GM23338 (cell line): ENCODE data around the gene ZBTB3. TPM values are rescaled to one million over a fixed set of nuclear protein-coding genes. Genes with fewer than 3 reads are reported as not detected.

Experiments
- ATAC-seq: fragments of 200-7000 bp; cut with Tn5 transposase; 3 replicates; pipeline ENCODE4 v1.9.1; 2020
- DNase-seq: peaks from one replicate; pipeline ENCODE4 v3.0.0-alpha.2; 2015; ENCODE audit warnings: low spot score
- H2AFZ ChIP-seq: fragments of 200-600 bp; sonication (generic); 2 replicates; pipeline ENCODE4 v1.8.0; 2016; ENCODE audit warnings: antibody characterized with exemption, mild to moderate bottlenecking, moderate library complexity
- H3F3A ChIP-seq: fragments of 200-600 bp; sonication (generic); replicated peaks from 2 replicates; pipeline ENCODE4 v1.8.0; 2017; ENCODE audit warnings: antibody characterized with exemption, mixed run types, low read depth
- H3K27ac ChIP-seq: fragments of 200-600 bp; sonication (generic); 2 replicates; pipeline ENCODE4 v1.6.1; 2016; ENCODE audit warnings: low read depth
- H3K27me3 ChIP-seq: fragments of 200-600 bp; sonication (generic); 2 replicates; pipeline ENCODE4 v1.8.0; 2016; ENCODE audit warnings: mild to moderate bottlenecking, mixed run types, moderate library complexity; ENCODE audit not compliant: insufficient read depth
- H3K36me3 ChIP-seq: fragments of 200-600 bp; sonication (generic); 2 replicates; pipeline ENCODE4 v1.8.0; 2016; ENCODE audit warnings: mild to moderate bottlenecking; ENCODE audit not compliant: insufficient read depth
- H3K4me1 ChIP-seq: fragments of 200-600 bp; sonication (generic); 2 replicates; pipeline ENCODE4 v1.8.0; 2016; ENCODE audit warnings: mild to moderate bottlenecking, moderate library complexity; ENCODE audit not compliant: insufficient read depth
- H3K4me2 ChIP-seq: fragments of 200-600 bp; sonication (generic); 2 replicates; pipeline ENCODE4 v1.7.1; 2017; ENCODE audit warnings: mixed run types
- H3K4me3 ChIP-seq: fragments of 200-600 bp; sonication (generic); 2 replicates; pipeline ENCODE4 v1.6.1; 2016; ENCODE audit warnings: mixed run types
- H3K79me2 ChIP-seq: fragments of 200-600 bp; sonication (generic); replicated peaks from 2 replicates; pipeline ENCODE4 v1.8.0; 2017; ENCODE audit warnings: mild to moderate bottlenecking; ENCODE audit not compliant: insufficient read depth
- H3K9me2 ChIP-seq: fragments of 200-600 bp; sonication (generic); 2 replicates; pipeline ENCODE4 v1.8.0; 2017; ENCODE audit not compliant: insufficient read depth
- H4K20me1 ChIP-seq: fragments of 200-600 bp; sonication (generic); replicated peaks from 2 replicates; pipeline ENCODE4 v1.8.0; 2017; ENCODE audit warnings: mild to moderate bottlenecking; ENCODE audit not compliant: insufficient read depth
- H3K27ac Mint-ChIP-seq: 2 replicates; pipeline ENCODE4 v1.8.0; 2020; ENCODE audit warnings: inconsistent platforms, mild to moderate bottlenecking, moderate library complexity, mixed read lengths
- H3K27me3 Mint-ChIP-seq: 3 replicates; pipeline ENCODE4 v1.8.0; 2022; ENCODE audit warnings: low read depth, mild to moderate bottlenecking, moderate library complexity, mixed read lengths, inconsistent platforms; ENCODE audit not compliant: insufficient read depth, poor library complexity
- H3K36me3 Mint-ChIP-seq: 3 replicates; pipeline ENCODE4 v1.8.0; 2021; ENCODE audit warnings: low read depth, mild to moderate bottlenecking, inconsistent platforms, moderate library complexity, mixed read lengths
- H3K4me1 Mint-ChIP-seq: 3 replicates; pipeline ENCODE4 v1.8.0; 2020; ENCODE audit warnings: mild to moderate bottlenecking, inconsistent platforms, mixed read lengths
- H3K4me3 Mint-ChIP-seq: 3 replicates; pipeline ENCODE4 v1.8.0; 2021; ENCODE audit warnings: moderate library complexity, mild to moderate bottlenecking, inconsistent platforms, mixed read lengths
- H3K9me3 Mint-ChIP-seq: 3 replicates; pipeline ENCODE4 v1.8.0; 2020; ENCODE audit warnings: moderate library complexity, mild to moderate bottlenecking, inconsistent platforms, mixed read lengths
- CREB1 ChIP-seq: fragments of 250-450 bp; sonication (Bioruptor Pico); IDR thresholded peaks from 2 replicates; pipeline ENCODE4 v1.5.0; 2020; ENCODE audit warnings: low read depth, mild to moderate bottlenecking, moderate library complexity
- CTCF ChIP-seq, 2 experiments: fragments of 200-600 bp in 1 of 2; sonication (generic) in 1 of 2; conservative IDR thresholded peaks; 2 replicates each; pipeline versions ENCODE4 v1.5.1 to v1.6.1; 2016 to 2017; ENCODE audit warnings: antibody characterized with exemption in 2 of 2, low read depth in 2 of 2, mild to moderate bottlenecking in 2 of 2, moderate library complexity in 1 of 2
- ETS1 ChIP-seq: IDR thresholded peaks from 2 replicates; pipeline ENCODE4 v1.6.1; 2016; ENCODE audit warnings: antibody characterized with exemption
- EZH2 ChIP-seq: fragments of 200-600 bp; sonication (generic); IDR thresholded peaks from one replicate; pipeline ENCODE4 v1.8.0; 2017; ENCODE audit warnings: antibody characterized with exemption, mild to moderate bottlenecking, low read depth; ENCODE audit not compliant: unreplicated experiment
- EZH2phosphoT487 ChIP-seq: fragments of 200-600 bp; sonication (generic); IDR thresholded peaks from one replicate; pipeline ENCODE4 v1.8.1; 2018; ENCODE audit warnings: antibody characterized with exemption; ENCODE audit not compliant: unreplicated experiment
- JUNB ChIP-seq: IDR thresholded peaks from one replicate; pipeline ENCODE4 v1.6.1; 2016; ENCODE audit warnings: antibody characterized with exemption; ENCODE audit not compliant: unreplicated experiment
- NANOG ChIP-seq: IDR thresholded peaks from 2 replicates; pipeline ENCODE4 v1.6.1; 2016; ENCODE audit warnings: antibody characterized with exemption, borderline replicate concordance
- POLR2AphosphoS5 ChIP-seq: IDR thresholded peaks from 2 replicates; pipeline ENCODE4 v1.6.1; 2016; ENCODE audit warnings: antibody characterized with exemption, low read depth
- STAT1 ChIP-seq: IDR thresholded peaks from one replicate; pipeline ENCODE4 v1.6.1; 2016; ENCODE audit warnings: antibody characterized with exemption; ENCODE audit not compliant: unreplicated experiment
- ZNF114 ChIP-seq: fragments of 250-450 bp; sonication (Bioruptor Pico); IDR thresholded peaks from 2 replicates; pipeline ENCODE4 v1.5.0; 2020; ENCODE audit warnings: mild to moderate bottlenecking, moderate library complexity
- ZNF331 ChIP-seq: fragments of 250-450 bp; sonication (Bioruptor Pico); IDR thresholded peaks from 2 replicates; pipeline ENCODE4 v1.5.0; 2020; ENCODE audit warnings: low read depth, mild to moderate bottlenecking, moderate library complexity
- polyA plus RNA-seq: library from polyadenylated mRNA; unstranded; fragments of >200 nt; fragmentation: Nextera tagmentation; extraction: Ambion mirVana; gene quantifications from 2 replicates; pipeline ENCODE4 v1.2.1, GENCODE V29; 2016
- total RNA-seq: library from RNA; depleted of rRNA; stranded (reverse); fragments of >200 nt; shearing (Covaris generic); gene quantifications from 2 replicates; pipeline ENCODE4 v1.2.3, GENCODE V29; 2014
- TF ChIP-seq, protein P1 (sequence below): IDR thresholded peaks from one replicate; pipeline ENCODE4 v1.6.1; 2018; ENCODE audit warnings: antibody characterized with exemption; ENCODE audit not compliant: unreplicated experiment

ZBTB3 gene
- total and polyA plus RNA-seq, 2 experiments from 2014 or later = 47.8 to 82.6 TPM

DNA sequence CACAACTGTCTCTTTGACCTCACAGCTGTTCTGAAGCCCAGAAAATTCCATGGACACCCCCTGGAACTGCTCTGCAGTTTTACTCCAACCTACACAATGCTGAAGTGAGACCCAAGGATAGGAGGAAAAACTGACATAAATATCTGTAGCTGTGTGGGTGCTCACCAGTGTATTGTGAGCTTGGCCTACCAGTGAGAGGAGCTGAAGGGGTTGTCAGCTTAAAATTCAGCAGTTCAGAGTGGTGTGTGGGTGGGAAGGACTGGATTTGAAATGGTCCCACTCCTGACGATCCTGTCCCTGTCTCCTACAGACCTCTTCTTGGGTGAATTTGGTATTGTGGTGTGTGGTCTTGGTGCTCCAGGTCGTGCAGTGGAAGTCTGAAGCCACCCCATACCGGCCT, 35.6 kb upstream of the ZBTB3 start (continued):
- TF ChIP-seq, protein P1, sequence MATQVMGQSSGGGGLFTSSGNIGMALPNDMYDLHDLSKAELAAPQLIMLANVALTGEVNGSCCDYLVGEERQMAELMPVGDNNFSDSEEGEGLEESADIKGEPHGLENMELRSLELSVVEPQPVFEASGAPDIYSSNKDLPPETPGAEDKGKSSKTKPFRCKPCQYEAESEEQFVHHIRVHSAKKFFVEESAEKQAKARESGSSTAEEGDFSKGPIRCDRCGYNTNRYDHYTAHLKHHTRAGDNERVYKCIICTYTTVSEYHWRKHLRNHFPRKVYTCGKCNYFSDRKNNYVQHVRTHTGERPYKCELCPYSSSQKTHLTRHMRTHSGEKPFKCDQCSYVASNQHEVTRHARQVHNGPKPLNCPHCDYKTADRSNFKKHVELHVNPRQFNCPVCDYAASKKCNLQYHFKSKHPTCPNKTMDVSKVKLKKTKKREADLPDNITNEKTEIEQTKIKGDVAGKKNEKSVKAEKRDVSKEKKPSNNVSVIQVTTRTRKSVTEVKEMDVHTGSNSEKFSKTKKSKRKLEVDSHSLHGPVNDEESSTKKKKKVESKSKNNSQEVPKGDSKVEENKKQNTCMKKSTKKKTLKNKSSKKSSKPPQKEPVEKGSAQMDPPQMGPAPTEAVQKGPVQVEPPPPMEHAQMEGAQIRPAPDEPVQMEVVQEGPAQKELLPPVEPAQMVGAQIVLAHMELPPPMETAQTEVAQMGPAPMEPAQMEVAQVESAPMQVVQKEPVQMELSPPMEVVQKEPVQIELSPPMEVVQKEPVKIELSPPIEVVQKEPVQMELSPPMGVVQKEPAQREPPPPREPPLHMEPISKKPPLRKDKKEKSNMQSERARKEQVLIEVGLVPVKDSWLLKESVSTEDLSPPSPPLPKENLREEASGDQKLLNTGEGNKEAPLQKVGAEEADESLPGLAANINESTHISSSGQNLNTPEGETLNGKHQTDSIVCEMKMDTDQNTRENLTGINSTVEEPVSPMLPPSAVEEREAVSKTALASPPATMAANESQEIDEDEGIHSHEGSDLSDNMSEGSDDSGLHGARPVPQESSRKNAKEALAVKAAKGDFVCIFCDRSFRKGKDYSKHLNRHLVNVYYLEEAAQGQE = no peak
- TF ChIP-seq NANOG (no peak), ZNF114 (CRISPR knock-in tag) (no peak), EZH2phosphoT487 (no peak), JUNB (no peak), CTCF (conservative IDR thresholded peaks at IDR 0.05; ENCODE audit: low read depth in 2 of 2) (no peak), EZH2 (no peak), ETS1 (no peak), STAT1 (no peak), POLR2AphosphoS5 (no peak), ZNF331 (CRISPR knock-in tag) (no peak), CREB1 (CRISPR knock-in tag) (no peak)

DNA sequence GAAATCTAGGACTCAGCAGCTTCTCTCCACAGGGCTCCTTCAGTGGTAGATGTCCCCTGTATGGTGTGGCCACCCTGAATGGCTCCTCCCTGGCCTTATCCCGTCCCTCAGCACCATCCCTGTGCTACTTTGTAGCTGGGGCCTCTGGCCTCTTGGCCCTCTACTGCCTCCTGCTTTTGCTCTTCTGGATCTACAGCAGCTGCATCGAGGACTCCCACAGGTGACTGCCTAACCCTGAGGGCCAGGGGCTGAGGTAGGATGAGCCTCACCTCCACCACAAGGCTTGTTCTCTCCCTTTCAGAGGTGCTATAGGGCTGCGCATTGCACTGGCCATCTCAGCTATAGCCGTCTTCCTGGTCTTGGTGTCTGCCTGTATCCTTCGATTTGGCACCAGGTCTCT, 35.0 kb upstream of the ZBTB3 start:
- peaks cover 40% of the 10 kb centered on the region for H3K79me2 ChIP-seq
- Mint-ChIP-seq H3K36me3 (peaks cover 65% of the 10 kb centered on the region), H3K9me3 (no peaks in the 10 kb centered on the region; the same call in 2 of the 3 replicates), H3K4me1 (peaks cover 29% of the 10 kb centered on the region), H3K27me3 (peaks cover 21% of the 10 kb centered on the region), H3K27ac (no peak overlapping the region; the same call in 1 of the 2 replicates), H3K4me3 (peak overlapping the region; percentile 93)
- peaks cover 3% of the 10 kb centered on the region for H4K20me1 ChIP-seq
- H3K4me3 ChIP-seq = peak overlapping the region; percentile 77; the same call in 1 of the 2 replicates
- H3F3A ChIP-seq = peaks cover 62% of the 10 kb centered on the region
- H3K27me3 ChIP-seq = no peaks in the 10 kb centered on the region
- TF ChIP-seq CTCF (conservative IDR thresholded peaks at IDR 0.05; ENCODE audit: low read depth in 2 of 2) = peak; percentile 26 to 30; a peak in 3 of 4 replicates
- no peak for TF ChIP-seq ZNF331 (CRISPR knock-in tag)
- H3K4me1 ChIP-seq = peaks cover 11% of the 10 kb centered on the region; the same call in 1 of the 2 replicates
- peak; percentile 39 for DNase-seq
- no peak overlapping the region for H2AFZ ChIP-seq
- ATAC-seq = no peak; the same call in 2 of the 3 replicates
- H3K9me2 ChIP-seq = no peaks in the 10 kb centered on the region
- no peak overlapping the region; the same call in 1 of the 2 replicates for H3K27ac ChIP-seq
- H3K4me2 ChIP-seq = no peak overlapping the region
- peaks cover 21% of the 10 kb centered on the region for H3K36me3 ChIP-seq
